Kasumi-1 (cell line): ENCODE measurements around the gene PRKCH.

Experiments
- DNase-seq, 2 experiments: peaks; one replicate each; lab custom pipeline; 2025; lab: John Stamatoyannopoulos, UW

PRKCH gene

DNA sequence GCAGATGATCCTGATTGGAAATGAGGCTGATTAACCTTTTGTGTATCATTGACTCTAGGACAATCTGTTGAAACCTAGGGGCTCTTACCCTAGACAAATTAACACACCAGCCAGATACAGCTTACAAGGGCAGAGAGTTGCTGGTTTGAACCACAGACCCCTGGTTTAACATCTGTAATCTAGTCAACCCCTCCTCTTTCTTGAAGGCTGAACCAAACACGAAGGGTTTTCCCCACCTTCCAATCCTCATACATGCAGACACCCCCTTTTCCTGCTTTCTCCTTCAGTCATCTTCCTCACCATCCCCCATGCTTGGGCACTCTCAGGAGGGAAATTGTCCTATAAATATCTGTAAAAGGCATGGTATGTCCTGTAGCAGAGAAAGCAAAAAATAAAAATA lies 247.9 kb downstream of the PRKCH start:
- no peak for DNase-seq

DNA sequence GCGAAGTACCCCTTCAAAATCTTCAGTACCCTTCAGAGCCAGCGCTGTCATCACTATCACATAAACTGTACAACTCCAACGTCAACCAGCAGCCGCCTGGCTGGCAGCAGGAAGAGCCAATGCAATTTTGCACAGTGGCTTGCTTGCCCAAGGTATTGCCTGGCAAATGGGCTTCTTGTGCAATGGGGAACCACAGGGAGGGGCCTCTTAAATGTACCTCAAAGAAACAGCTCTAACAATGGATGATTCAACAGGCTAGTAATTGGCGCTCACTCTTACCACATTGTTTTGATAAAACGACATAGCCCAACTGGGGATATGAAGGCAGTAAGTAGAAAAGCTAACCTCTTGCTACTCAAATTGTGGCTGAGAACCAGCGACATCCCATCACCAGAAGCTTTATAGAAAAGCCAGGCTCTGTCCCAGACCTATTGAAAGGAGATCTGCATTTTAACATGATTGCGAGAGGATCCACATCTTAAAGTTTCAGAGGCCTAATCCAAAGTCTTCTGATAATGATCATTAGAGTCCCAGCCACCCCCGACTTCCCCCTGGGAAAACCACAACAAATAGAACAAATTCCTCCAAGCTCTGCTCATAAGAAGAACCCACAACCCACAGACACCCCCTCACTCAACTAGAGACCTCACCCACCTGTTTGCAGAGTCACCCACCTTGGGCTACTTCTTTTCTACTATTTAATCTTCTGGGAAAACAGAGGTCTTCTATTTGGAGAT lies 248.6 kb downstream of the PRKCH start:
- DNase-seq = peak; percentile 62 to 63

DNA sequence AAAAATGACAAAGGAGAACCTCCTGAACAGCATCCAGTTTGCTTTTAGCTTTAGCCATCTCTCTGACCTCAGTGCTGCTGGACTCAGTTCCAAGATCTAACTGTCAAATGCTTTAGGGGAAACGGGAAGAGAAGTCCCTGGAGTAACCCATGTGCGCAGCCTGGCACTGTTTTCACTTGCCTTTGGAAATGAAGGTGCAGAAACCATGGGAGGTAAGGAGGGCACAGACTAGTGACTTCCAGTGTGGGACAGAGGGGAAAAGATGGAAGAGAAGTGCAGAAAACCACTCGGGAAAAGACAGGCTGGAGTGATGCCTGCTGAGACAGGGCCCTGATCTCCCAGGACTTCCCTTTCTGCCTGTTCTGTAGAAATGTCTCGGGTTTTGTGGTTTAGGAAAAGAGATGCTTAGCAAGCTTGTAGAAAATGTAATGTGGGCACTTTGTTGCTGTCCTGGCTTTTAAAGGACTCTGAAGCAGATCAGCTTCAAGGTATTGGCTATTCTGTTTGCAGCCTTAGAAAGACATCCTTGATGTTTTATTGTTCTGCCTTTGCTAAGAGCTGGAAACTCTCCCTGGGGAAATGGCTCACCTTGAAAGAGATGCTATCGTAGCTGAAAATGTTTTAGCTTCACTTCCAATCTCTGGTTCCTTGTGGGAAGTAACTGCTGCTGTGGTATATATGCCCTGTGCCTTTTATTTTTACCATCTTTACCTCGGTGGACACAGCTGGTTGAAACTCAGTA lies 249.3 kb downstream of the PRKCH start:
- DNase-seq = peak; percentile 23 to 40

DNA sequence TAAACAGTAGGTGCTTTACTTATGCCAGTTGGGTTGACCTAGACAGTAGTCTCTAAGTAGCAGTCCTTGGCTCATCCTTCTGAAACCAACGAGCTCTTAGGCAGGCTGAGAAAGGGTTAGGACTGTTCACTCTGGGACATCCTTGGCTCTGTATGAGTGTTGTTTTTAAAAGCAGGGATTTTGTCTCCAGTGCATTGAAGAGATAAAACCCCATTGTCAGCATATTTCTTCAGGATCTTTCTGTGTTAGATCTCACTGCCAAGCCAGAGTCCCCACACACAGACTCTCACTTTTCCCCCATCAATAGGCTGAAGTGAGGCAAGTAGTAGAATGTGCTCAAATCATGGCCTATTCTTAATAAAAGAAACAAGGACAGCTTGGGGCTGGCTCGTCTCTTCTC lies 250.5 kb downstream of the PRKCH start:
- DNase-seq = no peak

DNA sequence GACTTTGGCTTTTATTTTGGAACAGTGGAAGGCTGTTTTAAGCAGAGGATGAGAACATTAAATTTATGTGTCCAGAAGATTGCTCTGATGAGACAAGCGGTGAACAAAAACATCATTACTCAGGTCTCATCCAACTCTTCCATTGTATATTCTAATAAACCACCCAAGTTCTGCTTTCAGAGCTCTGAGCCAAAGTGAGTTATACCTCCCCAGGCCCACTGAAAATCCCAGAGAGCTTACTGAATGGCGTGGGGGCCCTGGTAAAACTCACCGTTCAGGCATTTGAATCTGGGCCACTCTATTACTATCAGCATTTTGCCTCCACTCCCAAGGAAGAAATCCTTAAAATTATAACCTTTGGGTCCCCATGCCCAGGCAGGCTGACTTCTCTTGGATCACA lies 251.9 kb downstream of the PRKCH start:
- no peak for DNase-seq

DNA sequence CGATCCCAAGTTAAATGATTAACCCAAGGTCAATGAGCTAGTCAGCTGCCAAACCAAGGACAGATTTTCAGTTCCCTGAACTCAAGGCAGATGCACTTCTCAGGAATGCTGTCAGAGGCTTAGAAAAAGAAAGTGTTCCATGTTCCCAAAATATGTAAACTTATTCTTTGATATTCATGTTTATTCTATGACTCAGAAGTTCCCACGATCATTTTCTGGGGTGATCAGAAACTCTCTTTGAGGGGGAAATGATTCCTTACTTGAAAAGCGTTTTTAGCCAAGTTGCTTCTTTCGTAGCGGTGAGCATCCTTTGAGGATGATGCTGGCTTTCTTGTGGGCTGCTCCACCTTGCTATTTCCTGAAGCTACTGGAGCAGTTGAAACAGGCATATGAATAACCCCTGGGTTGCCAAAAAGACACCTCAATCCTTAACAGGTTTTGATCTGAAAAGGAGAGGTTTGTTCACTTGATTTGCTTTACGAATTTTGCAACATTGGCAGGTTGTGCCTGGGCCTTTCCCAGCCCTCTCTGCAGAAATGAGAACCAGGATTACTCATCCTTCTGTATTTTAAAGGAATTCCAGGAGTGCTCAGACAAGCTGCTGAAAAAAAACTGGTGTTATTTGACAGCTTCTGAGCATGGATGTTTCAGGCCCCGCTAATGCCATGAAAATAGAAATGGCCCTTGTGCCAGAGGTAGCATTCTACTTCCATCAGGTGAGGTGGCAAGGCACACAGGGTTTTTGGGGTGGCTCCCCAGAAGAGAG lies 252.6 kb downstream of the PRKCH start:
- DNase-seq = no peak

DNA sequence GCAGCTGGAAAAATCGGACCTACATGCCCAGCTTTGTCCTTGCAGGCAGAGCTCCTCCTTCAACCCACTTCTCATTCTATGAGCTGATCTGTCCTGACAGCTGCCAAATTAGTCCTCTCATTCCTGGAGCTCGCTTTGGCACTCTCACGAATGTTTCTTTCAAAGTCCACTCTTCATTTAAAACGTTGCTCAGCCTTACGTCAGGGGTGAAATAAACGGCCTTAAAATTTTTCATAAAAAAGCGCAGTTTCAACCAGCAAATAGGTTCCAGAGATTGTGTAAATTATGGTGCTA lies 253.1 kb downstream of the PRKCH start:
- no peak for DNase-seq

DNA sequence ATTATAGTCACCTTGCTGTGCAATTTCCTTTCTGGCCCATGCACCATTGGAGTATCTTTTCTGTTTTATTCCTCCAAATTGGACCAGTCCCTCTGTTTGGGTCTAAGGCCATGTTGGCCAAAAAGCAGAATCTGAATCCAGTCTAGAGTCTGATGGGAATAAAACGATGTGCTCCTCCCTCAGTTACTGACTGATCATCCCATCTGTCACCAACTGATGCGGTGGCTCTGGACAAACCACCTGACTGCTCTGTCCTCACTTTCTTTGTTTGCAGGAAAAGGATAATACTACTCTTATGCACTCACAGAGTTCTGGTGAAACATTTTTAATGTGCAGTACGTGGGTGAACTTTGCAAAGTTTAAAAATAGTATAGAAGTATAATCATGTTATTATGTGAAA lies 253.7 kb downstream of the PRKCH start:
- DNase-seq = no peak

DNA sequence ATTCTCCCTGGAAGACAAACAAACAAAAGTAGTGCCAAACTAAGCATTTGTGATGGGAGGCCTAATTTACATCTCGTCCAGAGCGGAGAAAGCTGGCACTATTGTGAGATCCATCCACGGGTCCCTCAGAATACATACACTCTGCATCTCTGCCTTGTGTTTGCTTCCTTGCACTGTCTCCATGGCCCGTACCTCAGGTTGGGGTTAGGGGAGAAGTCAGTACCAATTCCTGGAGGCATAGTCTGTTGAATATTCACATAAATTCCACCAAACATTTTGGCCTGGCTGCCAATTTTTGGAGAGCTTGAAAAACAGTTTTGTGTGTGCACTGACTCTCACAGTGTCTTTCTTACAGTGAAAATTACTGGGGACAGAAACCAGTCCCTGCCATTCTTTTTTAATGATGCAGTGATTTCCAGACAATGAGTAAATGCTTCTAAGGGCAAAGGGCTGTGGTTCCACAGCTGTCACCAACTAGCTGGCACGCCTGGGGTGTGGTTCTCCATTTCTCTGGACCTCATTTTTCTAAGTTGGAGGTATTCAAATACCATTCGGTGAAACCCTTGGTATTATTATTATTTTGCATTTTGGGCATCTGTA lies 254.3 kb downstream of the PRKCH start:
- no peak for DNase-seq

DNA sequence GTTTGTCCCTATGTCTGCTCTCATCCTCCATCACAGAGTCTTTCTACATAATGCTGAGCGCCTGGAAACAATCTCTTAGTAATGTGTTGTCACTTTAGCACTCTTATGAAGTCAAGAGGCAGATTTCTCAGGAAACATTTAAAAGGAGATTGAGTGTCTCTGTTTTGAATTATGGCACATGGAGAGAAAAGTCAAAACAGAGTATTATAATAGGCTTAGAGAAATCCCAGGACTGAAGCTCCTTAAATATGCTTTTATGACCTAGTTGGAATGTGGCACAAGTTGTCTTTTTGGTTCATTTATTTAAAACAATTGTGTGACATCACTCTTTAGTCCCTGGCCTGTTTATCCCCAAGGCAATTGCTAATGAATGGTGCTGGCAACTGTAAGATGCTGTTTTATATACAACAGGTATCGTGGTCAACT lies 256.1 kb downstream of the PRKCH start:
- no peak for DNase-seq

DNA sequence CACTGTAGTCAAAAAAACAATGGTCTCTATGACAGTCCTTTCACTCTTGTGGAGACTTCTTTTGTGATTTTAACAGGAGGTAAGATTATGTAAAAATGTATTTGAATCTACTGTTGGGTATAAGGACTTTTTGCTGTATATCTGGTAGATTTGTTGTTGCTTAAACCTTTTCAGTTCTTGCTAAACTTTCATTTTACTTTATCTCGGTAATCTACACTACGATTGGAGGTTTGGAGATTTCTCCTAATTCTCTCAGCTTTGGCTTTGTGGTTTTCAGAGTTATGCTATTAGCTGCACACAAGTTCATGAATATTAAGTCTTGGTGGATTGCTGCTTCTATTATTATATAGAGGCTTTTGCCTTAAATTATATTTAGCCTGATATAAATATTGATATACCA lies 257.4 kb downstream of the PRKCH start:
- no peak for DNase-seq

DNA sequence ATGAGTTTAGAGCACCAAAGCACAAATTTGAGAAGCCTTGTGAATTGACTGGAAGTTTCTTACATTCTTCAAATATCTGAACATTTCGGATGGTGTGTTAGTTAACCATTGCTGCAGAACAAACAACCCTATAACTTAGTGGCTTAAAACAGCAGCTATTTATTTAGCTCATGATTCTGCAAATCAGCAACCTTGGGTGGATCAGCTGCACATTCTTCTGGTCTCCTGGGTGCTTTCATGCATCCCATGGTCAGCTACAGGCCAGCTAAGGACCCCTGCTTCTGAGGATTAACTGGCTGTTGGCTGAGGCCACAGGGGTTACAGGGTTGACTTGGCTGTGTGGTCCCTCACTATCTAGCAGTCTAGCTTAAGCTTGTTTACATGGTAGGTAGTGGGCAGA lies 260.0 kb downstream of the PRKCH start:
- no peak for DNase-seq

DNA sequence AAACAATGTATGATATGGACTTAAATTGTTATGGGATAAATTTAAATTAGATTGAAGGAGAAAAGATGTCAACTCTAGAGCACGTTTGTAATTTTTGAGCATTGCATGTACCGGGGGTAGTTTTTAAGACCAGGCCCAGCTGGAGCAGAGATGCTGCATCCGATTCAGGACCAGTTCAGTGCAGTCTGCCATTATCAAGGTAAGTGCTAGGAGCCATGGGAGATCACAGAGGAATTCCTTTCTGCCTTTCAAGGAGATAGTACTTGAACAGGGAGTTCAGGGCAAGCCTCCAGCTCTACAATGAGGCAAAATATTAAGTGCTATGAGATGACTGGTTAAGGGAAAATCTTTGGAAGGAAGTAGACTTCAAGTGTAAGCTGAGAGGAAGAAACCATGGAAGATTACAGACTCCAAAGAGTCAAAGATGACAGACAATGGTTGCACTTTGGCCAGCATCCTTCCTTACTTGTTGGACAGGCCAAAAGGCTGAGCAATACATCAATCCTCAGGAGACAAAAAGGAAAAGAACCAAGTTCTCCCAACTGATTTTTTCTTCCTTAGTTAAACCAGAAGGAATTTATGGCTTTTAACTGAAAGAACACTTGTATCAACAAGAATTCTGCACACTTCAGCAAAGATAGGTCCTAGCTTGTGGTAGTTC lies 260.7 kb downstream of the PRKCH start:
- DNase-seq = no peak

DNA sequence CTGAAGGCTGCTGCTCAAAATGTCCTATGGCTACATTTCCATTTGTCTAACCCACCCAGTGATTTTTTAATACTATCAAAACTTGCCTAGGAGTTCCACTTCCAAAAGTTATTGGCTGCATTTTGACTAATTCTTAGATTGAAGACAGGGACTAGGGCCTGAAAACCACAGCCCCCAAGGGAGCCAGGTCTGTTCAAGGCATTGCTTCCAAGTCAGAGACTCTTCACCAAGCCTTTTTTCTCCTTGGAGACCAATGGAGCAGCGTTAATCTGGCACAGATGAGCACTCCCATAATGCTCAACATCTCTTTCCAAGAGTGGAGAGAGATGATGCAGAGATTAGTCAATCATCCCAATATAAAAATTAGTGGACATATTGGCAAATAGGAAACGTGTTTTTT lies 261.4 kb downstream of the PRKCH start:
- DNase-seq = no peak

DNA sequence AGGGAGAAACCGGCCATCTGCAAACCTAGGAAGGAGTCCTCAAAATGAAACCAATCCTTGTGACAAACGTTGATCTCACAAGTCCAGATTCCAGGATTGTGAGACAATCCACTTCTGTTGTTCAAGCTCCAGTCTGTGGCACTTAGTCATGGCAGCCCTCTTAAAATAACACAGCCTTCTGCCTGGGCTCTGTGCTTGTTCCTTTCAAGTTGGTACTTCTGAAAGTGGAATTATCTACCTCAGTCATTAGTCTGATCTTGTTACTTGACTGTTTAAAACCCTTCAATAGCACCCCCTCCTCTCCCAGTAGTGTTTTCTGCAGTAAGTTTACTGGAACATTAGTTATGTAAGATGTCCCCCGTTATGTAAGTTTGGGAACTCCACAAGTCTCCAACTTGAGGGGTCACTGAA lies 263.0 kb downstream of the PRKCH start:
- no peak for DNase-seq

DNA sequence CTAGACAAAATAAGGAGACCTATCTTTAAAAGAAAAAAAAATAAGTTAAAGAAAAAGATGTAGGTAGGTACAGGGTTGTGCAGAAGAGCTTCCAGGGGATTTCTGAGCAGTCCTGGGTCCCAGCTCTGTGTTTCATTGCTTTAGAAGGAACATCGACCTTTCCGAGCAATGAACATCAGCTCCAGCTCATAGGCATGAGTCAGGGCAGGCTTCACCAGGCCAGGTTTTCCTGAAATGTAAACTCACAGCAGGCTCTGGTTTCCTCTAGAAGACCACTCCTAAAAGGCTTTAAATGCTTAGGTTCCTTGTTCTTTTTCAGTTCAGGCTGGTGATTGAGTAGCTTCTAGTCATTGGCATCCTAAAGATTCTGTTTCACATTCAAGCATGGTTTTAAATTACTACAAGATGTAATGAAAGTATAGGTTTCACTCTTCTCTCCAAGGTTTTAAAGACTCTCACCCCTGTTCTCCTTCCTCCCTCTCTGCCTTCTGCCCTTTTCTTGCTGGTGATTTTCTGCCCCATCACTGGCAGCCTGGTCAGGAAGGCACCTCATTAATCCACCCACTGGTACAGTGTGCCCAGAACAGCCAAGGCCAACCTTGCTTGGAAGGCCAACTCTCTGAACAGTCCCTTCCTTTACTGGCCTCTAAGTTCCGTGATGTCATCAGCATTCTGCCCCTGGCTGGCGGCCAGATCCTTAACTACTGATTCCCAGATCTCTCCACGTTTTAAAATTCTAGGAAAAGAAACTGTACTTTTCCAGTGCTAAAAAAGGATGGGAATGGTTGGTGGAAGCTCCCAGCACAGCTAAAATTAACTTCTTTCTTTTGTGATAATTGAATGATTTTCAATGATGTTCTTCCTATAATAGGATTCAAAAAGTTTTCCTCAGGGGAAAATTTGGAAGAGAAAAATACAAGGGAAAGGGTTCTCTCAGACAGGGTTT lies 264.5 kb downstream of the PRKCH start:
- no peak for DNase-seq

DNA sequence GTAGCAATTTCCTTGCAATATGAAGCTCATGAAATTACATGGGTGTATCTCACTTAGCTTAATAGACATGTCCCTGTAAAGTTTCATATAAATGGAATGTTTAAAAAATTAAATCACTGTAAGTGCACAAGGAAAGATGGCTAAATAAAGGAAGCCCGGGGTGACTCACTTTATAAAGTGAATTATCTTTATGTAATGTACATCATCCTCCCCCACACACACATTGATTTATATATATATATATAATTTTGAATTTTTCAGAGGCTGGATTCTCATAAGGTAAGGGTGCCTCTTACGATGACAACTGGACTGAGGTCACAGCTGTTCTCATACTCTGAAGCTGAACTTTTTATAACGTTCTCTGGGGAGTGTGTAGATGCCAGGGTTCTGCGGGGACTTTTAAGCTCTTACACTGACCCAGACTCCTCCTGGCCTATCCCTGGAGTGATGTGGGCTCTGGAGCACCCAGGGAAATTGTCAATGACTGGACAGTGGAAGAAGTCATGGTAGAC lies 265.2 kb downstream of the PRKCH start:
- DNase-seq = no peak

DNA sequence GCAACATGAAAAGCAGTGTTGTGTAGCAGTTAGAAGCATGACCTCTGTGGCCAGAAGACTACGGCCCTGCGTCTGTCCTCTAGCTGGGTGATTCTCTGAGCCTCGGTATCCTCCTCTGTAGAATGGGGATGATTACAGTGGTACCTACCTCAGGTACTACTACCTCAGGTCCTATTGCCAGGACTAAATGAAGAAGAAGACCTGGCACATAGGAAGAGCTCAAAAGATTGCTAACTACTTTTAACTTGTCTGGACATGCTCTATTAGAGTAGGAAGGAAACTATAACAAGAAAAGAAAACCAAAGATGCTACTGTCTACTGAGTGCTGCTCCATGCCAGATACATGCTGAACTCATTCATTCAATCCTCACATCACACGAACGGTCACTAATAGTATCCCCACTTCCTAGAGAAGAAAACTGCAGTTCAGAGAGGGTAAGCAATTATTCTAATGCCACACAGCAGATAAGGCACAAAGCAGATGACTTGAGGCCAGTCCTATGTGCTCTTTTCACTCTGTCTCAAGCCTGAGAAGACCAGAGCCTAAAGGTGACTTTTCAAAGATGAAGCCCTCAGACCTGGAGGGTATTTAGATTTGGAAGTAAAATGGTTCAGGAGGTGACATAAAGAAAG lies 265.8 kb downstream of the PRKCH start:
- DNase-seq = no peak

DNA sequence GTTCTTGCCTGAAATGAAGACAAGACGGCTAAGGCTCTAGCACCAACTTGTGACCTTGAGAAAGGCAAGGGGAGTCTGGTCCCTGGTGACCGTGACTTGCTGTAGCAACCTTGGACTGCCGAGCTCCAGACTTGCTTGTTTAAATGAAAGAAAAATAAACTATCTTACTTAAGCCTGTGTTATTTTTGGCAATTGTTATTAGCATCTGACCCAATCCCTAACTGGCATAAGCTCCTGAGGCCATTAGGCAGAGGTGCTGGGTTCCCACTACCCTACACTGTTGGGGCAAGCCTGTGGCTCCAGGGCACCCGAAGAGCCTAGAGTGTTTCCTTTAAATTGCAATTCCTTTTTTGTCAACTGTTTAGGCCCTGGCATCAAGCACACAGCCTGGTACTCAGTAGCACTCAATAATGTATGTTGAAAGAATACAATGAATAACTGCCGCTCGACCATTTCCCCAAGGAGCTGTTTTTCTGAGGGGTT lies 267.1 kb downstream of the PRKCH start:
- no peak for DNase-seq
